PFSK-1 (cell line): Measurements from ENCODE around the gene NSRP1.

Experiments
- POLR2AphosphoS5 ChIP-seq: IDR thresholded peaks from 2 replicates; pipeline ENCODE4 v1.6.1; 2012; ENCODE audit warnings: low read depth, mild to moderate bottlenecking, control low read depth, low read length, moderate library complexity
- REST ChIP-seq, 2 experiments: IDR thresholded peaks; 2 replicates each; pipeline versions ENCODE4 v1.6.1 to v1.8.0; 2011 to 2012; ENCODE audit warnings: low read depth in 2 of 2, low read length in 2 of 2, control low read depth in 1 of 2, inconsistent platforms in 1 of 2, mild to moderate bottlenecking in 1 of 2, moderate library complexity in 1 of 2; ENCODE audit not compliant: insufficient read depth in 1 of 2

GRCh38 chr17:30151471-30151870, 34.9 kb downstream of the NSRP1 start:
- TF ChIP-seq REST (IDR thresholded peaks at IDR 0.05; ENCODE audit: insufficient read depth in 1 of 2, low read depth in 2 of 2, low read length in 2 of 2): no peak
- no peak for TF ChIP-seq POLR2AphosphoS5
